NCI-H2196 treated with DMSO at 0.1 percent for 48 hours (cell line): ENCODE measurements around the gene PTGES2.

Experiments used
- DNase-seq: peaks from one replicate; lab custom pipeline; 2025; ENCODE audit not compliant: unreplicated experiment; lab: John Stamatoyannopoulos, UW

Gene PTGES2

DNA sequence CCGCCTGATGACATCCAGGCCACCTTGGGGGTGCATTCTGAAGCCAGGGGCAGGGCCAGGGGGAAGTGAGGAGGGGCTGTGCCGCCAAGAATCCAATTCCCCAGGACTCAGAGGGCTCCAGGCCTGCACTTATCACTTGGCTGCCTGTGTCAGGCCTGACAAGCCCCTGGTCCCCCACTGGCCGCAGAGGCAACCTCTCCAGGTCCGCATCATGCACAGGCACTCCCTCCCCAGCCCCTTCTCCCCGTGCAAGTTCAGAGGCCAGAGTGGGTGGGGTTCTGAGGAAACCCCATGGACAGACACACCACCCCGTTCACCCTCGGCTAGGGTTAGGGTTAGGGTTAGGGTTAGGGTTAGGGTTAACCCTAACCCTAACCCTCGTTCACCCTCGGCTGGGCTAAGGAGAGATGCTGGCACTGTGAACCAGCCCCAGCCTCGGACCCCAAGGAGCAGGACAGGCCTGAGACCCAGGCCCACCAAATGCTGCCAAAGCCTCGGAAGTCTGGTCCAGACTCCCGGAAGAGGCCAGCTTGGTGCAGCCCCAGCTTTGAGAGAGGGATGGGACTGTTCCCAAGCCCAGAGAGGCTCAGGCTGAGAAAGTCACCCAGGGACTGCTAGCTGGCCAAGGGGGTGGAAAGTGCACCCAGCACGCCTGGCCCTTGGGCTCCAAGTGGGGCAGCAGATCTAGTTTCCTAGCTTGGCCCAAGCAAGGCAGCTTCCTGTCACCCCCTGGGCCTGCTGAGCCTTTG is 26.6 kb upstream of the PTGES2 start:
- DNase-seq = no peak

DNA sequence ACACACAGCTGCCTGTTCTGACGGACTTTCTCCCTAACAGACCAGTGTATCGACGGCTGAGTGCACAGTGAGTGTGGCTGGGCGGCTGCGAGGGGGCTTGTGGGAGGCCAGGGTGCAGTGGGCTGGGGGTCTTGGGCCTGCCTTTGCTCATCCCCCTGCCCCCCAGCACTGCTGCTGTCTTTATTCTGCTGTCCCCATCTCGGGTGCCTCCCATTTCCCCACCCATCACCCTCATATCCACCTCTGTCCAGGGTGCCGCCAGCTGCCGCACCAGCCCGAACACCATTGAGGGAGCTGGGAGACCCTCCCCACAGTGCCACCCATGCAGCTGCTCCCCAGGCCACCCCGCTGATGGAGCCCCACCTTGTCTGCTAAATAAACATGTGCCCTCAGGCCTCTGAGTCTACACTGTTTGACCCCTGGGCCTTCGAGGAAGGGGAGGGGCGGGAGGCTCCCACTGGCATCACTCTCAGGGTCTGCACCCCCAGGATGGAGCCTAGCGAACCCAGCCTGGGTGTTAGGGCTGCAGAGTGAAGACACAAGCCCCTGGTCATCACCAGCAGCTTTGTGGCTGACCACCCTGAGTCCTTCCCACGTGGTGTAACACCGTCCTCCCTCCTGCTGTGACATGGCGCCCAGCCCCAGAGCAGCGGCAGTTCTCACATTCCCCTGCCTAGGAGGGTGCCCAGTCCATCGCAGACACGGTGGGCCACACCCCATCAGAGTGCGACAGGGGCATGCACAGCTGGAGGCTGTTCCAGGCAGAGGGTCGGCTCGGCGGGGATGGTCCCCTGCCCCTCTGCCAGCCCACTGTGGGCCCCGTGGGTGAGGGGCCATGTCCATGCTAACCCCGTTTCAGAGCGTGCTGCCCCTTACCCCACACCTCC is 25.8 kb upstream of the PTGES2 start:
- no peak for DNase-seq

DNA sequence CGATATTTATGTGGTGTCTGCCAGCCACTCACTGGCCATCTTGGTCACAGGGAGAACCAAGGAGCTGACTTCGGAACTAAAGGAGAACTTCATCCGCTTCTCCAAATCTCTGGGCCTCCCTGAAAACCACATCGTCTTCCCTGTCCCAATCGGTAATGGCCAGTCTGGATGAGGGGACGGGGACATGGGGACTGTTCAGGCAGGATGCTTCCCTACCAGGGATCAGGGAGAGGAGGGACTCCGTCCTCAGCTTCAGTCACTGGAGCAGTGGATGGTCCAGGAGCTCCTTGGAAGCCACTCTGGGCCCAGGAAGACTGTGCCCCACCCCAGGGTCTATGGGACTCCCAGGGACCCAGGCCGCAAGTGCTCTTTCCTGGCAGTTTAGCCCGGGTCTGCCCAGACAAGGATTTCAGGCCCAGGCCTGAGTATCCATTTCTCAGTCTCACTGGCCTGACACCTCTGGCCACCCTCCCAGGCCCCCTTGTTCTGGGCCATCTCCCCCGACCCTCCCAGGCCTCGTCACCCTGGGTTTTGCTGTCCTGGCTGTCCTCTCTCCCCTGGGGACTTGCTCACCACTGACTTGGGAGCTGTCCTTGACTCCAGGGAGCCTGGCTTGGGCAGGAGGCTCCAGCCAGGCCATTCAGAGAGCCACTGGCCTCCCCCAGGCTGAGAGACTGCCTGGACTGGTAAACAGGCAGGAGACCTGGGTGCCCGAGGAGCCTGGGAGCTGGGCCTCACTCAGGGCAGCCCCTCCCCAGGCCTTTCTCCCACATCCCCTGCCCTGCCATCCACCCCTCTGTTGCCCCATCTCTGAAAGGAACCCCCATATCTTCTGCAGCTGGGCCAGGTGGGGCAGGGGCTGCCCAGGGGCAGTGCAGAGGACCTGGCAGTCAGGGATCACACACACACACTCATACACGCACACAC is 24.9 kb upstream of the PTGES2 start:
- no peak for DNase-seq

DNA sequence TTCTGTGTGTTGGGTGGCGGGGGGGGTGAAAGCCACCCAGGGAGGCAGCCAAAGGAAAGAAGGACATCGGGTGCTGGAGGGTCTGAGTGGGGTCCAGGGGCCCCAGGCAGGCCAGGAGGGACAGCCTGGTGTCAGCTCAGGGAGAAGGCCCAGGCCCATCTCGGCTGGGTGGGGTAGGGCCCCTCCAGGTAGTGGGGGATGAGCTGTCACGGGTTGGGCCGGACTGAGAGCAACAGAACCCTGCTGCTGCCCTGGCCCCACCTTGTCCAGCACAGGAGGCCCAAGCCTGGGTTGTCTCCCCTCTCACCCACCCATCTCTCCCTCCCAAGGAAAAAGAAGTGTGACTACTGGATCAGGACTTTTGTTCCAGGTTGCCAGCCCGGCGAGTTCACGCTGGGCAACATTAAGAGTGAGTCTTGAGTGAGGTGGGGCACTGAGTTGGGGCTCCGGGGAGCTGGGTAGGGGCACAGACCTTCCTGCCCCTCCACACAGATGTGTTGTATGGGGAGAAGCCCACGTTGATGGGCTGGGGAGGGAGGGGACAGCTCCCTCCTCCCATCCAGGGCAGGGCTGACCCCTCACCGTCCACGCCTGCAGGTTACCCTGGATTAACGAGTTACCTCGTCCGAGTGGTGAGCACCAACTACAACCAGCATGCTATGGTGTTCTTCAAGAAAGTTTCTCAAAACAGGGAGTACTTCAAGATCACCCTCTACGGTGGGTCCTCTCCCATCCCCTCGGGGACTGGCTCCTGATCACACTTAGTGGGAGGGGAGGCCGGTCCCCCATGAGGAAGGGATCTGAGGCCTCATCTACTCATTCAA is 24.0 kb upstream of the PTGES2 start:
- no peak for DNase-seq

DNA sequence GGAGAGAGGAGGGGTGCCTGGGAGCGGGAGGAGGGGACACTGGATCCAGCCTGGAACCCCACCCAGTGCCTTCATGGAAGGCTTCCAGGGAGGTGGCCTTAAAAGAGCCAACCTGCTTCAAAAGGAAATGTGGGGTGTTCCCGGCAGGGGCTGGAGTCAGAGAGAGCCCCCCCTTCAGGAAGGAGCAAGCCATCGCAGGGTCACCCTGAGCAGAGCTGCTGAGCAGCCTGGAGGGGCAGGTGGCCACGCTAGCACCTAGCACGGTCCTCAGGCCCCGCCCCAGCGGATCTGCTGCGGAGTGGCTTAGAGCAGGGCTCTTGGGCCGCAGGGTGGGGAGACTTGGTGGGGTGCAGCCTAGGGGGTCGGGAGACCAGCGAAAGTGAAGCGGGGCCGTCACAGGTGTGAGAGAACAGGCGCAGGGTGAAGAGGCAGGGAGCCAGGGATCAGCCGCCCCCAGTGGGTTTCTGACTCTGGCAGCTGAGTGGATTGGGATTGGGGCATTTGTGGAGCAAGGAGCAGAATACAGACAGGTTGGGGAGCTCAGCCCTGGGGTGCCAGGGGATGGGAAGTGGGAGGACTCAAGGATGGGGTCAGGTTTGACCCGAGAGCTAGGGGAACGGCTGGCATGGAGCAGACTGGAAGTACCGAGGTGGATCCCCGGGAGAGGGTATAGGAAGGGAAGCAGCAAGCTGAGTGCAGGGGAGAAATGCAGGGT is 23.2 kb upstream of the PTGES2 start:
- no peak for DNase-seq

DNA sequence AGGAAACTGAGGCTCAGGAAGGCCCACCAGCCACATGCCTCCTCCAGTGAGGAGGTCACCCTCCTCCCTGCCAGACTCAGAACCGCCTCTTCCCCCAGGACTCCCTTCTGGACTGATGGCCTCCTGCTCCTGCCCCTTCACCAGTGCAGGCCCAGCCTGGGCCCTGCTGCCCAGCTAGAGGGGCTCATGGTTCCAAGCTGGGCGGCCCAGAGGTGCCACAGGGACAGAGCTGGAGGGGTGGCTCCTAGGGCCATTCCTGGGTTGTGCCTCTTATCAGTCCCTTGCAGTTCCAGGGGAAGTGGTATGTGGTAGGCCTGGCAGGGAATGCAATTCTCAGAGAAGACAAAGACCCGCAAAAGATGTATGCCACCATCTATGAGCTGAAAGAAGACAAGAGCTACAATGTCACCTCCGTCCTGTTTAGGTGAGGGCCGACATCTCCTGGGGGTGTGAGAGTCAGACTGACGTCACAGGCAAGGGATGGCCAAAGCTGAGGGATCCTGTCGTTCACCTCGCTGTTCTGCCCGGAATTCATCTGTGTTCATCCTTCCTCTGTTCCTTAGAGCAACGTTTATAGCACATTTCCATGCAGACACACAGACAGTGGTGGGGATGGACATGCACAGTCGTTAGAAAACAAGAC is 22.5 kb upstream of the PTGES2 start:
- DNase-seq = no peak

DNA sequence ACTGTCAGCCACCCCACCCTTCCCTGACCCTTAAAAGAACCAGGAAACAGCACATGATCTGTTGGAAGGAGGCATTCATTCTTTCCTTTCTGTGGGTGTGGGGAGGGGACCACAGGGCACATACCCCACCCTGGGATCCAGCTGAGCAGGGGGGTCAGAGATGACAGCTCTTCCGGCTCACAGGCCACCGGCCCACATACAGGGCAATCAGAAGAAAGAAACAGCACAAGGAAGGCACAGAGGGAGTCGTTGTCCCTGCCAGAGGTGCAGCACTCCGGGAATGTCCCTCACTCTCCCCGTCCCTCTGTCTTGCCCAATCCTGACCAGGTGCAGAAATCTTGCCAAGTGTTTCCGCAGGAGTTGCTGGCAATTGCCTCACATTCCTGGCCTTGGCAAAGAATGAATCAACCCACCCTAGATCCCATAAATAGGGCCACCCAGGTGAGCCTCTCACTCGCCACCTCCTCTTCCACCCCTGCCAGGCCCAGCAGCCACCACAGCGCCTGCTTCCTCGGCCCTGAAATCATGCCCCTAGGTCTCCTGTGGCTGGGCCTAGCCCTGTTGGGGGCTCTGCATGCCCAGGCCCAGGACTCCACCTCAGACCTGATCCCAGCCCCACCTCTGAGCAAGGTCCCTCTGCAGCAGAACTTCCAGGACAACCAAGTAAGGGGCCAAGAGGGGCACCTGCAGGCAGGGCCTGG is 21.6 kb upstream of the PTGES2 start, which contains the start of gene LCN2:
Gene LCN2, plus strand, starts transcription at position 453 of the 701 bp plus-strand sequence. Its CDS starts 73 bp downstream, at position 526.
- DNase-seq = no peak

DNA sequence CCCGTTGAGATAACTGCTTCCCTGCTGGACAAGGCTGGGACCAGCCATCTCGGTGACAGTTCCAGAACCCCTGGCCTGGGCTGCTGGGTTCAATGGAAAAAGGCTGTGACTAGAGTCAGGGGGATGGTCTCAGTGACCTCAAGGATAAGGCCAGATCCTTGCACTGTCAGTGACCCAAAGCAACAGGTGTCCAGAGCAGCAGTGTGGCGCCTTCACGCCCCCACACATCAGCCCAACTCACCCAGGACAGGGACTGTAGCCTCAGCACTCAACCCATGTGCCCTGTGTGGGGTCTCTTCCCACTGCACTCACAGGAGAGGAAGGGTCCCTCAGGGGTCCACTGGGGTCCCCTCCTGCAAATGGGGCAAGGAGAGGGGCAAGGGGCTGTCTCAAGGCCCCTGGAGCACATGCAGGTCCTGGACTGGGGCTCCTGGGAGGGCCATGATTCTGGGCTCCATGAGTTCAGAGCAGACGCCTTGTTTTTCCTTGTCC is 21.0 kb upstream of the PTGES2 start:
- DNase-seq = no peak

DNA sequence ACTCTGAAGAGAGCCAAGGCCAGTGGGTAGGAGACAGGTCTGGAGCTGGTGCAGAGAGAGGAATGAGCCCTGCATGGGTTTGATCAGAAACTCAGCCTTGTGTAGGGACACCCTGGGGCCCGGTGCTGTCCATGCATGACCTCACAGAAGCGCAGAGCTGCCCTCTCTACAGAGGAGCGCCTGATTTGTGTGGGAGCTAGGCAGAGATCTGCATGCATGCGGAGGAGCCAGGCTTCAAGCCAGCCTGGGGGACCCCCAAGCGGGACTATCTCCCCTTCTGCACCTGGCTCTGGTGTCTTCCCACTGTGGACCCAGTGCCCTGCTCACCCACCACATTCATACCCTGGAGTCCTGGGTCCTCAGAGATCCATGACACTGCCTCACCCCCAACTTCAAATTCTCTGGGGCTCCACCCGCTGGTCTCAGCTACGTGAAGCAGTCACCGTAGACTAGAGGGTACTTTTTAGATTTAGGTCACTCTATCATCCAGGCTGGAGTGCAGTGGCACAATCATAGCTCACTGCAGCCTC is 19.1 kb upstream of the PTGES2 start:
- DNase-seq = no peak

DNA sequence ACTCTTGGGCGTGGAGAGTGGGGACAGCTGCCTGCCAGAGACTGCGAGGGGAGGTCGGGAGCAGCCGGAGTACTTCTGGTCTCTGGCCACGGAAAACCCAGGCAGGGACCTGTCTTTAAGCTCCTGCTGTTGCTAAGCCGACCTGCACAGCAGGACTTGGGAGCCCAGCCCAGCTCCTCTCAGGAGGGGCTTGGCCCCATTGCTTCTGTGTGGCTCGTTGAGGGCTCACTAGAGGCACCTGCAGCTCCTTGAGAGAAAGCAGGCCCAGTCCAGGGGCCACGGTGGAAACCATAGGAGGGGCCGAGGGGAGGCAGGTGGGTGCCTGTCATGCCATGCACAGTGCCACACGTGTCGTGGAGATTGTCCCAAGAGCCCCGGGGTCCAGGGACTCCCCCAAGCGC is 18.4 kb upstream of the PTGES2 start:
- DNase-seq = no peak

DNA sequence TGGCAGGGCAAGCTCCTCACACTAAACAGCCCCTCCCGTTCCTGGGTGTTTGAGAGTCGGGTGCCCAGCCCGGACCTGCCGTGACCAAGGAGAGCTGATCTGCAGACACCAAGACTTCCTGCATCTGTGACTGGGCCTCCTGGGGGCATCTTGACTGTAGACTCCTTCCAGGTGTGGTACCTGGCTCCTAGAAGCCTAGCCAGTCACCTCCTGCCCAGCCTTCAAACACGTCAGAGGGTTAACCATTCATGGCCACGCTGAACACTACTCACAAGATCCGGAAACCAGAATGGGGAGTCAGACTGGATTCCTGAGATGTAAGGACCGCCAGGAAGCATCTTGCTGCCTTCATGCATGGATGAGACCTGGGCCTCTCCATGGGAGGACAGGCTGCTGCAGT is 18.0 kb upstream of the PTGES2 start:
- DNase-seq = no peak

DNA sequence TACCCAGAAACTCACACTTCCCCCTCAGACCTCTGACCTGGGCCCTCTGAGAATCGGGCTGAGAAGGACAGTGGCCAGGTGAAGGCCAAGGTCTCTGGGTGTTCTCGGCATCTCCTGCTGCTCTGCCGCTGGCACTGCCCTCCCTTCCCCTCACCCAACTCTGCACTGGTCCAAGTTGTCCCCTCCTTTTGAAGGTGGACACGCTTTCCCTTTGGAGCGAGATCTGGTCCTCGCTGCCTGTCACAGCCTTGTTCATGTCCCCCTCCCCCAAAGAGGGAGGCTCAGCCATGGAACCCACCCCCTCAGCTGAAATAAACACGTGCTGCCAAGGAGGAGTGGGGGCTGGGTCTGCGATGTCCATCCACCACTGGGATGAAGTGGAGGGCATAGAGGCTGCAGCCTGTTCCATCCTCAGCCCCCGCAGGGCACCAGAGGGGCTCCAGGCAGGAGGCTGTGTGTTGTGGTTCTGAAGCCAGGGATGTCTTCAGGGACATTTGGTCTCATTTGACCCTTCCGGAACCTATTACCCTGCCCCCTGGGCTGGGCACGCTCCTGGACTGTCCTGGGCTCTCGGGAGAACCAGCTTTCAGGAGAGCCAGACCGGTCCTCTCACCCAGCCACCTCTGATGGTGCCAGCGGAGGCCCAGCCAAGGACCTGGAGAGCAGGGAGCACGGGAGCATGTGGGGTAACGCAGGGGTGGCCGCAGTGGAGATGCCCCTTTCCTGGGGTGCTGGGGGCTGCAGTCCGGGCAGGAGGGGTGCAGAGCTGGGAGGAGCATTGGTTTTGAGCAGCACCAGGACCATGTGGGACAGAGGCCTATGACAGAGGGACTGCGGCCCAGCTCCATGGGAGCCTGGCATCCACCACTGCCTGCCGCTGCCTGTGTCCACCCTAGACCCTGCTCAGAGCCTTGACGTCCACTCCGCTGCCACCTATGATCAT is 17.0 kb upstream of the PTGES2 start:
- no peak for DNase-seq

DNA sequence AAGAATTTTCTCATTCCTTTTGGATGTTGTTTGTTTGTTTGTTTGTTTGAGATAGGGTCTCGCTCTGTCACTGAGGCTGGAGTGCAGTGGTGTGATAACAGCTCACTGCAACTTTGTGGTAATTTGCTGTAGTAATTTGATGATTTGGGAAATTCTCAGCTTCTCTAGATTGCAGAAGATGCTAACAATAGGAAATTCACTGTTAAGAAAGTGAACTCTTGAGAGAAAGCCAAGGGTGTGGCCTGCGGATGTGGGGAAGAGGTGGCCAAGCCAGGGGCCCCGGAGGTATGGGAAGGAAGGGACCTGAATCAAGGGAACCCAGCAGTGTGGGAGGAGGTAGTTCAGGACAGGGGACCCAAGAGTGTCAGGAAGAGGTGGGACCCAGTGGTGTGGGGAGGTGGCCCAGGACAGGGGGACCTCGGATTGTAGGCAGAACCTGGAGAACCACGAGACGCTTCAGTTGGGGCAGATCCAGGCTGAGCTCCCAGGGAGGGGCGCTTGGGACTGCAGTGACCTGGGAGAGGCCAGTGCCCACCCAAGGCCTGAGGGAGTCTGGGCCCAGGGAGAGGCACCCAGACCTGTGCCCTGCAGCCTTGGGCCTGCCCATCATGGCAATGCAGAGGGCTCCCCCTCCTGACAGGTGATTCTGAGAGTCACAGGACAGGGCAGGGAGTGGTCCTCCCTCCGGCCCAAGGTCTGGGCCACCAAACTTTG is 16.2 kb upstream of the PTGES2 start:
- DNase-seq = no peak

DNA sequence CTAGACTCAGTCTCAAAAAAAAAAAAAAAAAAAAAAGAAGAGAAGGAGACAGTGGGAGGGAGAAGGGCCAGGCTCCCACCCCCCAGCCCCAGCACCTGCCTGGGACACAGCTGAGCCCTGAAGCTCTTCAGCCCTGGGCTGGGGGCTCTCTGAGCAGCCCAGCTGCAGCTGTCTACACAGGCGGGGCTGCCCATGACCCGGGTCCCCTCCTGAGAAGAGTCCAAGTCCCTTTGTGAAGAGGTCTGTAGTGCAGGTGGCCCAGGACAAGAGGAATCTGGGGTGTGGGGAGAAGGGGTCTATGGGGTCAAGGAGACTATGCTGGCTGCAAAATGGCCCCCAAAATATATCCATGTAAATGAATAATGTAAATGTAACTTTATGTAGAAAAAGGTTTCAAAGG is 15.1 kb upstream of the PTGES2 start:
- DNase-seq = no peak

DNA sequence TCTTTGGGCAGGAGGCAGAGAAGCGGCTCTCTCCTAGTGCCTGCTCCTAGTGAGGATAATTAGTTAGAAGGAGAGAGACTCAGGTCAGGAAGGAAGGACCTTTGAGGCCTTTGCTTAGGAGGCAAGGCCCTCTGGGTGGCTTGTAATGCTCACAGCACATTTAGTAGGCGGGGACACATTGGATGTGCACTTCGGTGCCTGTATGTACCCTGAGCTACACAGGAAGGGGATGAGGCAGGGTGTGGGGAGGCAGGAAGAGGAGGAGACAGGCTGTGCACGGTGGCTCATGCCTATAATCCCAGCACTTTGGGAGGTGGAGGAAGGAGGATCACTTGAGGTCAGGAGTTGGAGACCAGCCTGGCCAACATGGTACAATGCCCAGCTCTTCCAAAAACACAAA is 14.5 kb upstream of the PTGES2 start:
- DNase-seq = no peak

DNA sequence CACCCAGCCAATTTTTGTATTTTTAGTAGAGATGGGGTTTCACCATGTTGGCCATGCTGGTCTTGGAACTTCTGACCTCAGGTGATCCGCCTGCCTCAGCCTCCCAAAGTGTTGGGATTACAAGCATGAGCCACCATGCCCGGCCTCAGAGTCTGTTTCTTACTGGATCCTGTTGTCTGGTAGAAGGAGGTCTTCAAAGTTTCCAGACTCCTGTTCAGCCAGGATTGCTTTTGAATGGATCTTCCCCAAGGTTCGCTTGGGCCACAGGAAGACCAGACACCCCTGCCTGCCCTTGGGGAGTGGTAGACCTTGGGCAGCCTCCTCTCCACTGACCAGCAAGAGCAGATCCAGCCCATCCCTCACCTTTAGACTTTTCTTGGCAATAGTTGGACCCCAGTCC is 14.1 kb upstream of the PTGES2 start:
- no peak for DNase-seq
